Measurements from ENCODE around the gene ATP8A2. TPM values are rescaled to one million over a fixed set of nuclear protein-coding genes. Genes with fewer than 3 reads are reported as not detected.

Gene ATP8A2
- total and polyA plus RNA-seq, 9 donors = 0.23 to 0.95 (median 0.35) TPM

GRCh38 chr13:25847145-25847544, 475.4 kb downstream of the ATP8A2 start:
- Histone ChIP-seq H3K36me3 (no peaks in the 10 kb centered on the region), H3K4me3 (no peak overlapping the region), H3K27ac (no peak overlapping the region), H3K27me3 (no peaks in the 10 kb centered on the region), H3K4me1 (ENCODE audit: insufficient read depth) (no peaks in the 10 kb centered on the region), H3K9me3 (no peaks in the 10 kb centered on the region)
- no peak for TF ChIP-seq CTCF (IDR thresholded peaks at IDR 0.05)
- no peak for TF ChIP-seq POLR2A (IDR thresholded peaks at IDR 0.05)
- no peak for TF ChIP-seq EP300 (IDR thresholded peaks at IDR 0.05)
- intact Hi-C loops (cut with DNase I) = no loop called here
- WGBS, 3 donors = 15 to 37% (median 20%) methylated on average over 5 of the region's 5 CpGs
- DNase-seq = no peak

GRCh38 chr13:25847635-25848626, 476.2 kb downstream of the ATP8A2 start:
- no peaks in the 10 kb centered on the region for H3K36me3 ChIP-seq
- TF ChIP-seq CTCF (IDR thresholded peaks at IDR 0.05) (no peak), POLR2A (IDR thresholded peaks at IDR 0.05) (no peak), EP300 (IDR thresholded peaks at IDR 0.05) (no peak)
- no peaks in the 10 kb centered on the region for H3K4me1 ChIP-seq (ENCODE audit: insufficient read depth)
- H3K4me3 ChIP-seq = no peak overlapping the region
- H3K27me3 ChIP-seq = no peaks in the 10 kb centered on the region
- WGBS, 3 donors = 77 to 87% (median 77%) methylated on average over 11 of the region's 11 CpGs
- DNase-seq = no peak
- intact Hi-C loops (cut with DNase I) = no loop called here
- H3K9me3 ChIP-seq = no peaks in the 10 kb centered on the region
- H3K27ac ChIP-seq = no peak overlapping the region

- intact Hi-C loops (cut with DNase I) = no loop called here
- Histone ChIP-seq H3K27me3 (no peaks in the 10 kb centered on the region), H3K36me3 (no peaks in the 10 kb centered on the region), H3K4me3 (no peak overlapping the region), H3K9me3 (no peaks in the 10 kb centered on the region), H3K27ac (no peak overlapping the region), H3K4me1 (ENCODE audit: insufficient read depth) (no peaks in the 10 kb centered on the region)
- 75 to 77% (median 75%) methylated on average over 8 of the region's 8 CpGs for WGBS, 3 donors
- no peak for TF ChIP-seq EP300 (IDR thresholded peaks at IDR 0.05)
- no peak for TF ChIP-seq CTCF (IDR thresholded peaks at IDR 0.05)
- TF ChIP-seq POLR2A (IDR thresholded peaks at IDR 0.05) = no peak
- DNase-seq = no peak
These were observed 477.3 kb downstream of the ATP8A2 start for GRCh38 chr13:25848812-25849745.

- Histone ChIP-seq H3K4me1 (ENCODE audit: insufficient read depth) (no peaks in the 10 kb centered on the region), H3K4me3 (no peak overlapping the region), H3K27me3 (no peaks in the 10 kb centered on the region), H3K9me3 (no peaks in the 10 kb centered on the region), H3K27ac (no peak overlapping the region), H3K36me3 (no peaks in the 10 kb centered on the region)
- TF ChIP-seq EP300 (IDR thresholded peaks at IDR 0.05) (no peak), POLR2A (IDR thresholded peaks at IDR 0.05) (no peak), CTCF (IDR thresholded peaks at IDR 0.05) (no peak)
- intact Hi-C loops (cut with DNase I) = no loop called here
- 90 to 96% (median 94%) methylated on average over 4 of the region's 4 CpGs for WGBS, 3 donors
- DNase-seq = no peak
These were observed 486.1 kb downstream of the ATP8A2 start for GRCh38 chr13:25857830-25858229.
